Activated CD8-positive, alpha-beta T cell treated with anti-CD3 and anti-CD28 coated beads for 36 hours (primary cell): ENCODE measurements around the gene IDUA. TPM values are rescaled to one million over a fixed set of nuclear protein-coding genes. Genes with fewer than 3 reads are reported as not detected.

Experiments
- ATAC-seq: fragments of 200-7000 bp; cut with Tn5 transposase; one replicate; pipeline ENCODE4 v1.10.0; 2021; ENCODE audit warnings: mild to moderate bottlenecking, moderate library complexity
- CTCF ChIA-PET: fragments of 350-600 bp; sonication (Branson Sonifier 250); formaldehyde crosslinking; loops from one replicate; lab custom pipeline; 2021; ENCODE audit warnings: antibody characterized with exemption; lab: Charles Lee
- POLR2A ChIA-PET: fragments of 350-600 bp; sonication (Branson Sonifier 250); formaldehyde crosslinking; loops from one replicate; lab custom pipeline; 2021; ENCODE audit warnings: antibody characterized with exemption; lab: Charles Lee
- DNase-seq: peaks from one replicate; pipeline ENCODE4 v3.0.0-alpha.2; 2020
- H3K27ac Mint-ChIP-seq: one replicate; pipeline ENCODE4 v1.8.0; 2021; ENCODE audit warnings: mild to moderate bottlenecking, mixed read lengths
- H3K27me3 Mint-ChIP-seq: one replicate; pipeline ENCODE4 v1.8.0; 2021; ENCODE audit warnings: mixed read lengths
- H3K36me3 Mint-ChIP-seq: one replicate; pipeline ENCODE4 v1.8.0; 2021; ENCODE audit warnings: low read depth, mixed read lengths
- H3K4me1 Mint-ChIP-seq: one replicate; pipeline ENCODE4 v1.8.0; 2021; ENCODE audit warnings: low read depth, mixed read lengths
- H3K4me3 Mint-ChIP-seq: one replicate; pipeline ENCODE4 v1.8.0; 2021; ENCODE audit warnings: mild to moderate bottlenecking, moderate library complexity, mixed read lengths
- H3K9me3 Mint-ChIP-seq: one replicate; pipeline ENCODE4 v1.8.0; 2021; ENCODE audit warnings: mixed read lengths
- CTCF ChIP-seq: fragments of 200-600 bp; IDR thresholded peaks from one replicate; pipeline ENCODE4 v1.8.0; 2022; ENCODE audit warnings: antibody characterized with exemption, mild to moderate bottlenecking
- intact Hi-C: fragments of 100-400 bp; cut with micrococcal nuclease; formaldehyde crosslinking; loops from one replicate; pipeline ENCODE4 v1.10.0; 2022
- total RNA-seq, 2 experiments: library from RNA; stranded (reverse); gene quantifications; one replicate each; pipeline ENCODE4 v1.2.3, GENCODE V29; 2021

Gene IDUA
- total RNA-seq, 2 experiments from 2014 or later: 4.8 to 5.4 TPM

- Mint-ChIP-seq H3K9me3 (no peaks in the 10 kb centered on the region), H3K36me3 (peaks cover 11% of the 10 kb centered on the region), H3K27ac (no peak overlapping the region), H3K4me3 (no peak overlapping the region), H3K4me1 (peaks cover 6% of the 10 kb centered on the region), H3K27me3 (no peaks in the 10 kb centered on the region)
- TF ChIP-seq CTCF: no peak
- POLR2A ChIA-PET: interaction anchor here (1.0 kb wide), 1 partner anchor 10 kb away, joined by 3 read pairs; no protein-coding TSS in a partner anchor
- intact Hi-C loops: no loop called here
- no peak for DNase-seq
- CTCF ChIA-PET: no interaction called here
- no peak for ATAC-seq
These were observed 37.3 kb downstream of the IDUA start for GRCh38 chr4:1023895-1024740.

- no peak for TF ChIP-seq CTCF
- H3K9me3 Mint-ChIP-seq: no peaks in the 10 kb centered on the region
- peaks cover 6% of the 10 kb centered on the region for H3K4me1 Mint-ChIP-seq
- ATAC-seq (no peak), DNase-seq (no peak)
- intact Hi-C loops: no loop called here
- H3K4me3 Mint-ChIP-seq: no peak overlapping the region
- no peaks in the 10 kb centered on the region for H3K27me3 Mint-ChIP-seq
- H3K27ac Mint-ChIP-seq: no peak overlapping the region
- POLR2A ChIA-PET: no interaction called here
- H3K36me3 Mint-ChIP-seq: peaks cover 11% of the 10 kb centered on the region
- CTCF ChIA-PET: no interaction called here
These were observed 38.2 kb downstream of the IDUA start for GRCh38 chr4:1024882-1025545.

- Mint-ChIP-seq H3K4me3 (no peak overlapping the region), H3K27ac (no peak overlapping the region), H3K4me1 (peaks cover 6% of the 10 kb centered on the region), H3K27me3 (no peaks in the 10 kb centered on the region), H3K9me3 (no peaks in the 10 kb centered on the region), H3K36me3 (peaks cover 11% of the 10 kb centered on the region)
- ChIA-PET POLR2A (no interaction called here), CTCF (no interaction called here)
- ATAC-seq (peak; percentile 92), DNase-seq (peak; percentile 70)
- intact Hi-C loops: no loop called here
- TF ChIP-seq CTCF: no peak
These were observed 39.3 kb downstream of the IDUA start for GRCh38 chr4:1026115-1026514.

- Mint-ChIP-seq H3K27ac (no peak overlapping the region), H3K4me1 (peaks cover 6% of the 10 kb centered on the region), H3K9me3 (no peaks in the 10 kb centered on the region), H3K4me3 (no peak overlapping the region), H3K27me3 (no peaks in the 10 kb centered on the region), H3K36me3 (peaks cover 11% of the 10 kb centered on the region)
- intact Hi-C loops: no loop called here
- no peak for TF ChIP-seq CTCF
- ChIA-PET POLR2A (interaction anchor here (0.6 to 1.3 kb wide), 2 partner anchors 13 to 228 kb away, joined by 3 read pairs; no protein-coding TSS in a partner anchor), CTCF (no interaction called here)
- no peak for ATAC-seq
- no peak for DNase-seq
These were observed 40.5 kb downstream of the IDUA start for GRCh38 chr4:1027219-1027914.
